ENCODE measurements around the gene ROBO1.

DNA sequence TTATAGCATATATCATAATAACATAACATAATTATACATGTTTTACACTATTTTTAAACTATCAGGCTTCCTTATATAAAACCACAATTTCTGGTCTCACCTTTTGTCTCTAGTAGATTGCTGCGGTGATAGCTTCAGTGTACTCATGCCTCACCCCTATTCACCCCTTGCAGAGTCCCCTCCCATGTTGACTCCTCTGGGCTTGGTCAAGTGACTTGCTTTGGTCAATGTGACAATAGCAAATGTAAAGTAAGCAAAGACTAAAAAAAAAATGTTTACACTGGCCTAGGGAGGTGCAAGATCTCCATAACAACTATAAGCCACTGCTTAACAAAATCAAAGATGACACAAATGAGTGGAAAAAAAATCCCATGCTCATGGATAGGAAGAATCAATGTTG, 537.5 kb downstream of the ROBO1 start:
- no peak for TF ChIP-seq EZH2 (IDR thresholded peaks at IDR 0.05; ENCODE audit: borderline replicate concordance, insufficient read depth, low read depth, low read length, poor library complexity, severe bottlenecking)
- TF ChIP-seq, protein P1, sequence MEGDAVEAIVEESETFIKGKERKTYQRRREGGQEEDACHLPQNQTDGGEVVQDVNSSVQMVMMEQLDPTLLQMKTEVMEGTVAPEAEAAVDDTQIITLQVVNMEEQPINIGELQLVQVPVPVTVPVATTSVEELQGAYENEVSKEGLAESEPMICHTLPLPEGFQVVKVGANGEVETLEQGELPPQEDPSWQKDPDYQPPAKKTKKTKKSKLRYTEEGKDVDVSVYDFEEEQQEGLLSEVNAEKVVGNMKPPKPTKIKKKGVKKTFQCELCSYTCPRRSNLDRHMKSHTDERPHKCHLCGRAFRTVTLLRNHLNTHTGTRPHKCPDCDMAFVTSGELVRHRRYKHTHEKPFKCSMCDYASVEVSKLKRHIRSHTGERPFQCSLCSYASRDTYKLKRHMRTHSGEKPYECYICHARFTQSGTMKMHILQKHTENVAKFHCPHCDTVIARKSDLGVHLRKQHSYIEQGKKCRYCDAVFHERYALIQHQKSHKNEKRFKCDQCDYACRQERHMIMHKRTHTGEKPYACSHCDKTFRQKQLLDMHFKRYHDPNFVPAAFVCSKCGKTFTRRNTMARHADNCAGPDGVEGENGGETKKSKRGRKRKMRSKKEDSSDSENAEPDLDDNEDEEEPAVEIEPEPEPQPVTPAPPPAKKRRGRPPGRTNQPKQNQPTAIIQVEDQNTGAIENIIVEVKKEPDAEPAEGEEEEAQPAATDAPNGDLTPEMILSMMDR (IDR thresholded peaks at IDR 0.05) = no peak

Data from B cell (primary cell).